ENCODE results near the gene RAD51B.

DNA sequence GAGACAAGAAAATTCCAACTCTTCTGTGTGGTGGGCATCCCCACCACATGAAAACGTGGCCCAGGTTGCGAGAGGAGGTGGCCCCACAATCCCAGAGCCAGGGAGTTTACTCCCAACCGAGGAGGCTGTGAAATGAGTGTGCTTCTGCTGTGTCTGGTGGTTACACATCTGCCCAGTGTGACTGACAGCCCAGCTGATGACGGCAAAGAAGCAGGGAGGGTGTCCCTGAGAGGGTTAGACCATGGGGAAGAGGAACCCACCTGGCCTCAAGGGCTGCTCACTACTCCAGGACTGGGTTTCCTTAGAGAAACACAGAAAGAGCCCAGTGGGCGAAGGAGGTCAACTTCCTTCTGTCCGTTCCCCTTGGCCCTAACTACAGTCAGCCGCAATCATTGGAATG, 948.7 kb downstream of the RAD51B start:
- TF ChIP-seq, protein P1, sequence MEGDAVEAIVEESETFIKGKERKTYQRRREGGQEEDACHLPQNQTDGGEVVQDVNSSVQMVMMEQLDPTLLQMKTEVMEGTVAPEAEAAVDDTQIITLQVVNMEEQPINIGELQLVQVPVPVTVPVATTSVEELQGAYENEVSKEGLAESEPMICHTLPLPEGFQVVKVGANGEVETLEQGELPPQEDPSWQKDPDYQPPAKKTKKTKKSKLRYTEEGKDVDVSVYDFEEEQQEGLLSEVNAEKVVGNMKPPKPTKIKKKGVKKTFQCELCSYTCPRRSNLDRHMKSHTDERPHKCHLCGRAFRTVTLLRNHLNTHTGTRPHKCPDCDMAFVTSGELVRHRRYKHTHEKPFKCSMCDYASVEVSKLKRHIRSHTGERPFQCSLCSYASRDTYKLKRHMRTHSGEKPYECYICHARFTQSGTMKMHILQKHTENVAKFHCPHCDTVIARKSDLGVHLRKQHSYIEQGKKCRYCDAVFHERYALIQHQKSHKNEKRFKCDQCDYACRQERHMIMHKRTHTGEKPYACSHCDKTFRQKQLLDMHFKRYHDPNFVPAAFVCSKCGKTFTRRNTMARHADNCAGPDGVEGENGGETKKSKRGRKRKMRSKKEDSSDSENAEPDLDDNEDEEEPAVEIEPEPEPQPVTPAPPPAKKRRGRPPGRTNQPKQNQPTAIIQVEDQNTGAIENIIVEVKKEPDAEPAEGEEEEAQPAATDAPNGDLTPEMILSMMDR (IDR thresholded peaks at IDR 0.05; ENCODE audit: low read length), result no peak
- no peak for TF ChIP-seq EZH2 (optimal IDR thresholded peaks at IDR 0.05; ENCODE audit: low read depth, low read length)
